ENCODE measurements around the gene FMN1. TPM values are rescaled to one million over a fixed set of nuclear protein-coding genes. Genes with fewer than 3 reads are reported as not detected.

The FMN1 gene
- total RNA-seq, 4 donors from 2014 or later: 12.6 to 52.2 (median 20.1) TPM

GRCh38 chr15:33089878-33090757 is 104.4 kb downstream of the FMN1 start:
- intact Hi-C loops (cut with DNase I; ENCODE audit: low total_unique reads): no loop called here
- DNase-seq (ENCODE audit: low spot score in 2 of 2): no peak
- no peak overlapping the region for H3K4me3 ChIP-seq (ENCODE audit: low read depth, poor library complexity, severe bottlenecking)
- 59 to 63% methylated on average over 5 of the region's 5 CpGs for WGBS, 2 donors
- TF ChIP-seq POLR2A (IDR thresholded peaks at IDR 0.05) (no peak), CTCF (IDR thresholded peaks at IDR 0.05) (no peak)

GRCh38 chr15:33089165-33089877 is 105.2 kb downstream of the FMN1 start:
- WGBS, 2 donors: 91 to 94% methylated on average over 7 of the region's 7 CpGs
- intact Hi-C loops (cut with DNase I; ENCODE audit: low total_unique reads): no loop called here
- TF ChIP-seq CTCF (IDR thresholded peaks at IDR 0.05) (no peak), POLR2A (IDR thresholded peaks at IDR 0.05) (no peak)
- DNase-seq (ENCODE audit: low spot score in 2 of 2): no peak
- no peak overlapping the region for H3K4me3 ChIP-seq (ENCODE audit: low read depth, poor library complexity, severe bottlenecking)

DNA sequence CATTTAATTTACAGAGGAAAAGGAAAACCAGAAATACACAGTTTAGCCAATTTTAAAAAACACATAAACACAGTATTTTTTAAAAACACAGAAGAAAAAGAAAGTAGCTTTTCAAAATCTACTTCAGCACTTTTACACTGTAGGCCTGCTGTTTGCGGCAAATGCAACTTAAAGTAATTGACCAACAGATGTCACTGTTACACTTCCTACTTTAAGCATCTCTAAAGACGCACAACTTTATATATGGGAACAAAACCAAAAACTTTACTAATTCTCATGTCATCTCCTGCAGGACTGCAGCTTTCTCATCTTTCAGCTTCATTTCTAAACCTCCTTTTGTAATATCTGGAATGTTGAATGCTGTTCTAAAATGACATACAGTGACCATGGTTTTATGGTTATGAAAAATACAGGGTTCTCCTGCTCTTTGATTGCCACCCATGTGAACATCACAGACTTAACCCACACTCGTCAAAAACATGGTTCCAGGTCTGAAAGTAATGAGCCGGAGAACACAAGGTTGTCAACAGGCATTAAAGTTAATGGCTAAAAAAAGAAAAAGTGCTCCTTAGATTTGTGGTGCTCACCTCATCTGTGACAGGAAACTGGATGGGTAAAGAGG is 107.9 kb downstream of the FMN1 start:
- no peak overlapping the region for H3K4me3 ChIP-seq (ENCODE audit: low read depth, poor library complexity, severe bottlenecking)
- WGBS, 2 donors: 23 to 27% methylated on average over 4 of the region's 4 CpGs
- intact Hi-C loops (cut with DNase I; ENCODE audit: low total_unique reads): no loop called here
- no peak for DNase-seq (ENCODE audit: low spot score in 2 of 2)
- no peak for TF ChIP-seq CTCF (IDR thresholded peaks at IDR 0.05)
- TF ChIP-seq POLR2A (IDR thresholded peaks at IDR 0.05): no peak

GRCh38 chr15:33084661-33085060 is 109.9 kb downstream of the FMN1 start:
- intact Hi-C loops (cut with DNase I; ENCODE audit: low total_unique reads): no loop called here
- no peak for DNase-seq (ENCODE audit: low spot score in 2 of 2)
- H3K4me3 ChIP-seq (ENCODE audit: low read depth, poor library complexity, severe bottlenecking): no peak overlapping the region
- TF ChIP-seq CTCF (IDR thresholded peaks at IDR 0.05): no peak
- TF ChIP-seq POLR2A (IDR thresholded peaks at IDR 0.05): no peak
- WGBS, 2 donors: 91 to 94% methylated on average over 4 of the region's 4 CpGs

DNA sequence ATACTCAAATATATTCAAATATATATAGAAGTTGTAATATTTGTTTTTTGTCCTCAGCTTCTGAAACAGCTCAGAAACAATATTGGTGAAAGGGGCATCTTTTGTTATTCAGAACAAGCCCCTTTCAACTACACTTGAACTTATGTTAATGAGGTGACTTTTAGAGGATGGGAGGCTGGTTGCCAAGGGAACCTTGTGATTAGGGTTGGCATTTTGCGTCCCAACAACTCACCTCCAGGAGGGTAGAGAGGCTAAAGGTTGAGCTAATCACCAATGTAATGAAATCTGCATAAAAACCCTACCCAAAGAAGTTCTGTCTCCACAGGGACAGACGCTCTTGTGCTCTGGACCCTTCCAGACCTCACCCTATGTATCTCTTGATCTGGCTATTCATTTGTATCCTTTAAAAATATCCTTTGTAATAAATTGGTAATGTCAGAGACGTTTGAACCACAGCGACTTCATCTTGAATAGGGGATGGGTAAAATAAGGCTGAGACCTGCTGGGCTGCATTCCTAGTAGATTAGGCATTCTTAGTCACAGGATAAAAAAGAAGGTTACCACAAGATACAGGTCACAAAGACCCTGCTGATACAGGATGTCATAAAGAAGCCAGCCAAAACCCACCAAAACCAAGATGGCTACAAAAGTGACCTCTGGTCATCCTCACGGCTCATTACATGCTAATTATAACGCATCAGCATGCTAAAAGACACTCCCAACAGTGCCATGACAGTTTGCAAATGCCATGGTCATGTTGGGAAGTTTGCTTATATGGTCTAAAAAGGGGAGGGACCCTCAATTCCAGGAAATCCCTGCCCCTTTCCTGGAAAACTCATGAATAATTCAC is 111.1 kb downstream of the FMN1 start:
- WGBS, 2 donors: 52 to 61% methylated on average over 6 of the region's 6 CpGs
- H3K4me3 ChIP-seq (ENCODE audit: low read depth, poor library complexity, severe bottlenecking): no peak overlapping the region
- intact Hi-C loops (cut with DNase I; ENCODE audit: low total_unique reads): no loop called here
- TF ChIP-seq CTCF (IDR thresholded peaks at IDR 0.05) (no peak), POLR2A (IDR thresholded peaks at IDR 0.05) (no peak)
- DNase-seq (ENCODE audit: low spot score in 2 of 2): no peak
